Measurements from ENCODE around the gene KISS1R.

Gene KISS1R

DNA sequence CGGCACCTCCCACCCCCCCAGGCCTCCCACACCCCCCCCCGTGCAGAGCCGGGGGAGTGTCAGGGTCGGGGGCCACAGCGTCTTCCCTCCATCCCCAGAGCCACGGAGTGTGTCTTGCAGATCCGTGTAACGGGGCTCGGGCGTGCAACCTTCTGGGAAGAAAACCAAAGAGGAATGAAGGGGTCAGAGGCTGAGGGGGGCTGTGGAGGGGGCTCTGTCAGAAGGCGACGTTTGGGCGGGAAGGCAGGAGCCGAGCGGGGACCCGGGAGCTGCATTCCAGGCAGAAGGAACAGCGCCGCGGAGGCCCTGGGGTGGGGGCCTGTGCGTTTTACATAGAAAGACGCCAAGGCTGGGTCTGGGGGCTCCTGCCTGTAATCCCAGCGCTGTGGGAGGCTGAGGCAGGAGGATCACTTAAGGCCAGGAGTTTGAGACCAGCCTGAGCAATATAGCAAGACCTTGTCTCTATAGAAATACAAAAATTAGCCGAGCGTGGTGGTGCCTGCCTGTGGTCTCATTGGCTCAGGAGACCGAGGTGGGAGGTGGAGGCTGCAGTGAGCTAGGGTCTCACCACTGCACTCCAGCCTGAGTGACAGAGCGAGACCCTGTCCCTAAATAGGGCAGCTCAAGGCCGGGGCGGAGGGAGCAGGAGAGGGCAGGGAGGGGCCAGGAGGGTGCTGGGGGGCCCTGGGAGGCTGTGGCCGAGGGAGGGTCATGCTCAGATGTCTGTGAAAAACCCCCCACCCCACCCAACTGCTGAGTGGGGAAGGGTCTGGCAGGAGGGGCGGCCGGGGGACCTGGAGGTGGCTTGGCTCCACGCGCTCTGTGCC lies 36.5 kb downstream of the KISS1R start:
- TF ChIP-seq, protein P1, sequence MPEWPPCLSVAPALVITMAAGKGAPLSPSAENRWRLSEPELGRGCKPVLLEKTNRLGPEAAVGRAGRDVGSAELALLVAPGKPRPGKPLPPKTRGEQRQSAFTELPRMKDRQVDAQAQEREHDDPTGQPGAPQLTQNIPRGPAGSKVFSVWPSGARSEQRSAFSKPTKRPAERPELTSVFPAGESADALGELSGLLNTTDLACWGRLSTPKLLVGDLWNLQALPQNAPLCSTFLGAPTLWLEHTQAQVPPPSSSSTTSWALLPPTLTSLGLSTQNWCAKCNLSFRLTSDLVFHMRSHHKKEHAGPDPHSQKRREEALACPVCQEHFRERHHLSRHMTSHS (tag by site-specific recombination; IDR thresholded peaks at IDR 0.05) = no peak
- no peak for TF ChIP-seq ZNF223 (tag by site-specific recombination; IDR thresholded peaks at IDR 0.05)
- TF ChIP-seq, protein P2, sequence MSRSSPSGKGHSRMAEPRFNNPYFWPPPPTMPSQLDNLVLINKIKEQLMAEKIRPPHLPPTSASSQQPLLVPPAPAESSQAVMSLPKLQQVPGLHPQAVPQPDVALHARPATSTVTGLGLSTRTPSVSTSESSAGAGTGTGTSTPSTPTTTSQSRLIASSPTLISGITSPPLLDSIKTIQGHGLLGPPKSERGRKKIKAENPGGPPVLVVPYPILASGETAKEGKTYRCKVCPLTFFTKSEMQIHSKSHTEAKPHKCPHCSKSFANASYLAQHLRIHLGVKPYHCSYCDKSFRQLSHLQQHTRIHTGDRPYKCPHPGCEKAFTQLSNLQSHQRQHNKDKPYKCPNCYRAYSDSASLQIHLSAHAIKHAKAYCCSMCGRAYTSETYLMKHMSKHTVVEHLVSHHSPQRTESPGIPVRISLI (tag by site-specific recombination; IDR thresholded peaks at IDR 0.05) = no peak
- TF ChIP-seq, protein P3, sequence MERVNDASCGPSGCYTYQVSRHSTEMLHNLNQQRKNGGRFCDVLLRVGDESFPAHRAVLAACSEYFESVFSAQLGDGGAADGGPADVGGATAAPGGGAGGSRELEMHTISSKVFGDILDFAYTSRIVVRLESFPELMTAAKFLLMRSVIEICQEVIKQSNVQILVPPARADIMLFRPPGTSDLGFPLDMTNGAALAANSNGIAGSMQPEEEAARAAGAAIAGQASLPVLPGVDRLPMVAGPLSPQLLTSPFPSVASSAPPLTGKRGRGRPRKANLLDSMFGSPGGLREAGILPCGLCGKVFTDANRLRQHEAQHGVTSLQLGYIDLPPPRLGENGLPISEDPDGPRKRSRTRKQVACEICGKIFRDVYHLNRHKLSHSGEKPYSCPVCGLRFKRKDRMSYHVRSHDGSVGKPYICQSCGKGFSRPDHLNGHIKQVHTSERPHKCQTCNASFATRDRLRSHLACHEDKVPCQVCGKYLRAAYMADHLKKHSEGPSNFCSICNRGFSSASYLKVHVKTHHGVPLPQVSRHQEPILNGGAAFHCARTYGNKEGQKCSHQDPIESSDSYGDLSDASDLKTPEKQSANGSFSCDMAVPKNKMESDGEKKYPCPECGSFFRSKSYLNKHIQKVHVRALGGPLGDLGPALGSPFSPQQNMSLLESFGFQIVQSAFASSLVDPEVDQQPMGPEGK (tag by site-specific recombination; IDR thresholded peaks at IDR 0.05) = peak; percentile 27
- peak; percentile 44 for TF ChIP-seq ZFHX2 (tag by site-specific recombination; conservative IDR thresholded peaks at IDR 0.05)
- H3K9me3 ChIP-seq (ENCODE audit: control insufficient read depth, insufficient read depth, low read depth, low read length) = no peaks in the 10 kb centered on the region
- H3K4me3 ChIP-seq (ENCODE audit: low read depth, low read length) = no peak overlapping the region
- POLR2A ChIA-PET = interaction anchor here (0.6 kb wide), 1 partner anchor 1978 kb away, joined by 4 read pairs; no protein-coding TSS in a partner anchor
- H3K36me3 ChIP-seq (ENCODE audit: control insufficient read depth in 2 of 2, insufficient read depth in 1 of 2, low read length in 2 of 2) = no peaks in the 10 kb centered on the region
- no peaks in the 10 kb centered on the region for H3K4me1 ChIP-seq (ENCODE audit: control insufficient read depth, insufficient read depth, low read length)
- CTCF ChIA-PET = no interaction called here
- H3K27ac ChIP-seq (ENCODE audit: extremely low read depth, low read depth, low read length) = no peak overlapping the region

GRCh38 chr19:954272-954671 lies 37.1 kb downstream of the KISS1R start:
- POLR2A ChIA-PET = no interaction called here
- H3K27ac ChIP-seq (ENCODE audit: extremely low read depth, low read depth, low read length) = no peak overlapping the region

GRCh38 chr19:954672-955494 lies 37.8 kb downstream of the KISS1R start:
- POLR2A ChIA-PET = interaction anchor here (0.6 kb wide), 1 partner anchor 193 kb away, joined by 3 read pairs; no protein-coding TSS in a partner anchor
- no peak for TF ChIP-seq REST (tag by site-specific recombination; IDR thresholded peaks at IDR 0.05)
- TF ChIP-seq SCRT1 (tag by site-specific recombination; IDR thresholded peaks at IDR 0.05; ENCODE audit: borderline replicate concordance) = no peak
- no peak for TF ChIP-seq OSR2 (tag by site-specific recombination; IDR thresholded peaks at IDR 0.05)
- TF ChIP-seq ZNF624 (tag by site-specific recombination; IDR thresholded peaks at IDR 0.05) = no peak
- TF ChIP-seq ZNF169 (tag by site-specific recombination; IDR thresholded peaks at IDR 0.05) = no peak
- no peak for TF ChIP-seq OVOL3 (tag by site-specific recombination; IDR thresholded peaks at IDR 0.05)
- TF ChIP-seq, protein P4, sequence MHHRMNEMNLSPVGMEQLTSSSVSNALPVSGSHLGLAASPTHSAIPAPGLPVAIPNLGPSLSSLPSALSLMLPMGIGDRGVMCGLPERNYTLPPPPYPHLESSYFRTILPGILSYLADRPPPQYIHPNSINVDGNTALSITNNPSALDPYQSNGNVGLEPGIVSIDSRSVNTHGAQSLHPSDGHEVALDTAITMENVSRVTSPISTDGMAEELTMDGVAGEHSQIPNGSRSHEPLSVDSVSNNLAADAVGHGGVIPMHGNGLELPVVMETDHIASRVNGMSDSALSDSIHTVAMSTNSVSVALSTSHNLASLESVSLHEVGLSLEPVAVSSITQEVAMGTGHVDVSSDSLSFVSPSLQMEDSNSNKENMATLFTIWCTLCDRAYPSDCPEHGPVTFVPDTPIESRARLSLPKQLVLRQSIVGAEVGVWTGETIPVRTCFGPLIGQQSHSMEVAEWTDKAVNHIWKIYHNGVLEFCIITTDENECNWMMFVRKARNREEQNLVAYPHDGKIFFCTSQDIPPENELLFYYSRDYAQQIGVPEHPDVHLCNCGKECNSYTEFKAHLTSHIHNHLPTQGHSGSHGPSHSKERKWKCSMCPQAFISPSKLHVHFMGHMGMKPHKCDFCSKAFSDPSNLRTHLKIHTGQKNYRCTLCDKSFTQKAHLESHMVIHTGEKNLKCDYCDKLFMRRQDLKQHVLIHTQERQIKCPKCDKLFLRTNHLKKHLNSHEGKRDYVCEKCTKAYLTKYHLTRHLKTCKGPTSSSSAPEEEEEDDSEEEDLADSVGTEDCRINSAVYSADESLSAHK (tag by site-specific recombination; IDR thresholded peaks at IDR 0.05) = peak; percentile 100
- TF ChIP-seq SETDB1 (IDR thresholded peaks at IDR 0.05; ENCODE audit: insufficient read length, low read length) = no peak
- TF ChIP-seq ZNF596 (tag by site-specific recombination; IDR thresholded peaks at IDR 0.05) = no peak
- no peak for TF ChIP-seq ZNF701 (tag by site-specific recombination; IDR thresholded peaks at IDR 0.05)
- peak; percentile 21; the same call in 1 of the 2 replicates for TF ChIP-seq GLIS2 (tag by site-specific recombination; IDR thresholded peaks at IDR 0.05)
- TF ChIP-seq ZNF157 (tag by site-specific recombination; IDR thresholded peaks at IDR 0.05) = no peak

More at GRCh38 chr19:954272-954671, 37.1 kb downstream of the KISS1R start:
- Histone ChIP-seq H3K9me3 (ENCODE audit: control insufficient read depth, insufficient read depth, low read depth, low read length) (no peaks in the 10 kb centered on the region), H3K36me3 (ENCODE audit: control insufficient read depth in 2 of 2, insufficient read depth in 1 of 2, low read length in 2 of 2) (no peaks in the 10 kb centered on the region), H3K4me1 (ENCODE audit: control insufficient read depth, insufficient read depth, low read length) (no peaks in the 10 kb centered on the region), H3K4me3 (ENCODE audit: low read depth, low read length) (no peak overlapping the region)
- TF ChIP-seq ZNF341 (tag by site-specific recombination; IDR thresholded peaks at IDR 0.05; ENCODE audit: low read depth) (no peak), ZNF664 (tag by site-specific recombination; IDR thresholded peaks at IDR 0.05) (peak; percentile 23; the same call in 1 of the 2 replicates), ZNF510 (tag by site-specific recombination; IDR thresholded peaks at IDR 0.05; ENCODE audit: insufficient replicate concordance) (no peak), ZNF114 (tag by site-specific recombination; IDR thresholded peaks at IDR 0.05) (no peak), KLF10 (tag by site-specific recombination; IDR thresholded peaks at IDR 0.05) (no peak)
- CTCF ChIA-PET = no interaction called here

More at GRCh38 chr19:954672-955494, 37.8 kb downstream of the KISS1R start:
- H3K4me3 ChIP-seq (ENCODE audit: low read depth, low read length) = no peak overlapping the region
- CTCF ChIA-PET = interaction anchor here (1.0 kb wide), 1 partner anchor 16 kb away, joined by 5 read pairs; no protein-coding TSS in a partner anchor
- H3K4me1 ChIP-seq (ENCODE audit: control insufficient read depth, insufficient read depth, low read length) = no peaks in the 10 kb centered on the region
- H3K36me3 ChIP-seq (ENCODE audit: control insufficient read depth in 2 of 2, insufficient read depth in 1 of 2, low read length in 2 of 2) = peaks cover 0 to 2% of the 10 kb centered on the region in 2 experiments; a peak in 1 of 3 replicates
- H3K9me3 ChIP-seq (ENCODE audit: control insufficient read depth, insufficient read depth, low read depth, low read length) = no peaks in the 10 kb centered on the region
- H3K27ac ChIP-seq (ENCODE audit: extremely low read depth, low read depth, low read length) = no peak overlapping the region

All from HEK293 (cell line).